H1 (cell line): ENCODE results near the gene SPEF1. TPM values are rescaled to one million over a fixed set of nuclear protein-coding genes. Genes with fewer than 3 reads are reported as not detected.

Experiments
- CTCF ChIA-PET: fragments of 300-600 bp; sonication (Branson Sonifier 250); formaldehyde crosslinking; loops from one replicate; lab custom pipeline; 2021; ENCODE audit not compliant: partially characterized antibody; lab: Charles Lee
- POLR2A ChIA-PET: fragments of 300-600 bp; sonication (Branson Sonifier 250); formaldehyde crosslinking; loops from one replicate; lab custom pipeline; 2021; ENCODE audit warnings: inconsistent platforms; ENCODE audit not compliant: partially characterized antibody; lab: Charles Lee
- DNase-seq, 2 experiments: peaks; one replicate each; pipeline versions ENCODE4 v3.0.0 to v3.0.0-alpha.2; 2010 to 2022; ENCODE audit warnings: low spot score in 2 of 2, low read depth in 1 of 2, mixed read lengths in 1 of 2
- FAIRE-seq: peaks from 2 replicates; lab custom pipeline; 2011; peaks lifted over from hg19 to GRCh38; lab: Jason Lieb, UNC
- H2AFZ ChIP-seq: 2 replicates; pipeline ENCODE4 v1.8.1; 2012; ENCODE audit warnings: low read length, inconsistent platforms
- H2AK5ac ChIP-seq: 2 replicates; pipeline ENCODE4 v1.6.1; 2013; ENCODE audit warnings: low read depth, low read length
- H2BK120ac ChIP-seq: replicated peaks from 2 replicates; pipeline ENCODE3; 2013; ENCODE audit warnings: low read depth, low read length, inconsistent platforms
- H2BK12ac ChIP-seq: 2 replicates; pipeline ENCODE4 v1.6.1; 2013; ENCODE audit warnings: low read depth, low read length
- H2BK15ac ChIP-seq: 2 replicates; pipeline ENCODE4 v1.6.1; 2013; ENCODE audit warnings: low read length
- H2BK20ac ChIP-seq: 2 replicates; pipeline ENCODE4 v1.6.1; 2013; ENCODE audit warnings: low read length
- H2BK5ac ChIP-seq: 2 replicates; pipeline ENCODE4 v1.6.1; 2013; ENCODE audit warnings: low read depth, low read length
- H3K14ac ChIP-seq: 2 replicates; pipeline ENCODE4 v1.6.1; 2013; ENCODE audit warnings: inconsistent platforms; ENCODE audit not compliant: insufficient read length
- H3K18ac ChIP-seq: 2 replicates; pipeline ENCODE4 v1.6.1; 2013; ENCODE audit warnings: low read length; ENCODE audit errors: extremely low read depth
- H3K23ac ChIP-seq: 2 replicates; pipeline ENCODE4 v1.6.1; 2013; ENCODE audit warnings: inconsistent platforms; ENCODE audit not compliant: insufficient read length
- H3K23me2 ChIP-seq: 2 replicates; pipeline ENCODE4 v1.6.1; 2013; ENCODE audit warnings: low read depth, low read length
- H3K27ac ChIP-seq: 2 replicates; pipeline ENCODE4 v1.6.1; 2011; ENCODE audit warnings: low read depth, low read length, inconsistent platforms
- H3K27me3 ChIP-seq, 4 experiments: replicated peaks in 1 of 4; 1 replicate in 1 of 4; 2 replicates in 3 of 4; pipeline versions ENCODE4 v1.6.1 to v1.8.1; 2011 to 2013; ENCODE audit warnings: low read length in 3 of 4, mild to moderate bottlenecking in 3 of 4, inconsistent platforms in 2 of 4, mixed read lengths in 2 of 4, moderate library complexity in 1 of 4; ENCODE audit not compliant: control insufficient read depth in 3 of 4, insufficient read depth in 3 of 4; ENCODE audit errors: extremely low read depth in 1 of 4
- H3K36me3 ChIP-seq, 4 experiments: 2 replicates each; pipeline versions ENCODE4 v1.6.1 to v1.8.1; 2011 to 2013; ENCODE audit warnings: mild to moderate bottlenecking in 4 of 4, low read length in 3 of 4, moderate library complexity in 2 of 4, control low read depth in 1 of 4, inconsistent platforms in 1 of 4; ENCODE audit not compliant: insufficient read depth in 4 of 4, control insufficient read depth in 2 of 4
- H3K4ac ChIP-seq: replicated peaks from 2 replicates; pipeline ENCODE3; 2013; ENCODE audit warnings: low read length, low read depth, mixed read lengths, inconsistent platforms; ENCODE audit not compliant: insufficient read length
- H3K4me1 ChIP-seq, 4 experiments: replicated peaks in 1 of 4; 1 replicate in 1 of 4; 2 replicates in 3 of 4; pipeline versions ENCODE4 v1.6.1 to v1.8.1; 2011 to 2013; ENCODE audit warnings: low read length in 3 of 4, inconsistent platforms in 2 of 4, mixed read lengths in 1 of 4; ENCODE audit not compliant: insufficient read depth in 4 of 4, control insufficient read depth in 3 of 4
- H3K4me2 ChIP-seq, 2 experiments: 2 replicates each; pipeline versions ENCODE4 v1.6.1 to v1.8.1; 2011 to 2013; ENCODE audit warnings: low read depth in 2 of 2, low read length in 2 of 2, control low read depth in 1 of 2, inconsistent platforms in 1 of 2, mild to moderate bottlenecking in 1 of 2; ENCODE audit not compliant: insufficient read depth in 1 of 2
- H3K4me3 ChIP-seq, 4 experiments: fragments of 200-600, 300-600 bp in 1 of 4; sonication (generic), shearing (Covaris generic), sonication (Bioruptor Twin) in 1 of 4; 2 replicates each; pipeline versions ENCODE4 v1.5.1 to v1.8.1; 2011 to 2016; ENCODE audit warnings: low read length in 4 of 4, low read depth in 3 of 4, control low read depth in 2 of 4, inconsistent platforms in 2 of 4, mild to moderate bottlenecking in 2 of 4, mixed read lengths in 1 of 4, moderate library complexity in 1 of 4; ENCODE audit not compliant: insufficient read depth in 2 of 4; ENCODE audit errors: extremely low read depth in 1 of 4
- H3K56ac ChIP-seq: replicated peaks from 2 replicates; pipeline ENCODE3; 2013; ENCODE audit warnings: low read depth, mild to moderate bottlenecking, mixed read lengths, low read length, inconsistent platforms; ENCODE audit not compliant: insufficient read length
- H3K79me1 ChIP-seq: 2 replicates; pipeline ENCODE4 v1.6.1; 2013; ENCODE audit warnings: low read depth, low read length, control low read depth
- H3K79me2 ChIP-seq, 2 experiments: 2 replicates each; pipeline versions ENCODE4 v1.6.1 to v1.8.1; 2012 to 2013; ENCODE audit warnings: low read length in 2 of 2, mild to moderate bottlenecking in 2 of 2, inconsistent platforms in 1 of 2; ENCODE audit not compliant: insufficient read depth in 2 of 2, control insufficient read depth in 1 of 2
- H3K9ac ChIP-seq, 4 experiments: replicated peaks in 1 of 4; 1 replicate in 1 of 4; 2 replicates in 3 of 4; pipeline versions ENCODE4 v1.6.1 to v1.8.1; 2011 to 2013; ENCODE audit warnings: low read depth in 3 of 4, low read length in 3 of 4, control low read depth in 2 of 4, mild to moderate bottlenecking in 2 of 4, moderate library complexity in 2 of 4, inconsistent platforms in 1 of 4; ENCODE audit errors: extremely low read depth in 1 of 4
- H3K9me3 ChIP-seq, 2 experiments: 2 replicates each; pipeline versions ENCODE4 v1.6.1 to v1.8.1; 2012 to 2013; ENCODE audit warnings: mild to moderate bottlenecking in 2 of 2, moderate library complexity in 2 of 2, control low read depth in 1 of 2, inconsistent platforms in 1 of 2, low read depth in 1 of 2, low read length in 1 of 2, mixed read lengths in 1 of 2; ENCODE audit not compliant: insufficient read depth in 2 of 2
- H4K20me1 ChIP-seq, 2 experiments: replicated peaks in 1 of 2; 2 replicates each; pipeline versions ENCODE3 to v1.8.1; 2011 to 2013; ENCODE audit warnings: inconsistent platforms in 2 of 2, low read length in 2 of 2, mild to moderate bottlenecking in 1 of 2; ENCODE audit not compliant: insufficient read depth in 2 of 2, control insufficient read depth in 1 of 2
- H4K5ac ChIP-seq: 2 replicates; pipeline ENCODE4 v1.6.1; 2013; ENCODE audit warnings: low read length, low read depth, mixed read lengths, inconsistent platforms; ENCODE audit not compliant: insufficient read length
- H4K8ac ChIP-seq: 2 replicates; pipeline ENCODE4 v1.8.0; 2013; ENCODE audit warnings: mild to moderate bottlenecking, moderate library complexity, low read length, inconsistent platforms; ENCODE audit not compliant: insufficient read depth; ENCODE audit errors: extremely low read depth
- H4K91ac ChIP-seq: replicated peaks from 2 replicates; pipeline ENCODE3; 2013; ENCODE audit warnings: low read length, mixed read lengths, inconsistent platforms; ENCODE audit not compliant: insufficient read length
- CHD1 ChIP-seq: IDR thresholded peaks from 2 replicates; pipeline ENCODE4 v1.6.1; 2012; ENCODE audit warnings: low read depth, low read length, improper control_type of control experiment
- CTCF ChIP-seq, 3 experiments: IDR thresholded peaks; 1 replicate in 2 of 3; 2 replicates in 1 of 3; pipeline versions ENCODE4 v1.5.1 to v1.6.1; 2011; ENCODE audit warnings: low read length in 3 of 3, mild to moderate bottlenecking in 3 of 3, inconsistent platforms in 2 of 3, low read depth in 1 of 3, moderate library complexity in 1 of 3; ENCODE audit not compliant: insufficient read depth in 1 of 3; ENCODE audit errors: control extremely low read depth in 1 of 3
- E2F6 ChIP-seq: IDR thresholded peaks from 2 replicates; pipeline ENCODE4 v1.6.1; 2012; ENCODE audit warnings: inconsistent platforms
- WGBS, 2 experiments: shearing (Covaris generic) in 1 of 2; methylation state at CpG; one replicate each; pipeline versions ENCODE4 v1.1.6 to v1.1.7; 2013 to 2015; ENCODE audit warnings: low lambda C conversion rate in 2 of 2, mixed read lengths in 2 of 2, inconsistent platforms in 1 of 2, low coverage in 1 of 2, missing lambda C conversion rate in 1 of 2; ENCODE audit not compliant: insufficient replicate concordance in 2 of 2, insufficient coverage in 1 of 2, insufficient read length in 1 of 2; ENCODE audit errors: extremely low coverage in 1 of 2, missing lambda C conversion rate in 1 of 2; 5-methylcytosine and 5-hydroxymethylcytosine counted together
- polyA plus RNA-seq, 7 experiments: library from polyadenylated mRNA; depleted of rRNA in 3 of 7; stranded (reverse) in 5 of 7; unstranded in 2 of 7; fragments of >200 nt in 5 of 7; fragments of 200-250 nt in 2 of 7; gene quantifications; 1 replicate in 5 of 7; 2 replicates in 1 of 7; 4 replicates in 1 of 7; pipeline versions ENCODE4 v1.2.1 to v1.2.3, GENCODE V29; 2011 to 2013; ENCODE audit warnings: missing spikeins in 2 of 7, mixed read lengths in 2 of 7
- total RNA-seq: library from RNA; stranded (reverse); fragmentation: NEBNext Ultra II Directional; extraction: Animal tissue kit (Norgen Biotek cat#: 25700); gene quantifications from 2 replicates; pipeline ENCODE4 v1.2.1, GENCODE V29; 2021

The SPEF1 gene
- total and polyA plus RNA-seq, 2 of the 8 experiments (the other 6 are each of a cell fraction or from before 2014, with no cell fraction given): 0.51 to 0.71 TPM

DNA sequence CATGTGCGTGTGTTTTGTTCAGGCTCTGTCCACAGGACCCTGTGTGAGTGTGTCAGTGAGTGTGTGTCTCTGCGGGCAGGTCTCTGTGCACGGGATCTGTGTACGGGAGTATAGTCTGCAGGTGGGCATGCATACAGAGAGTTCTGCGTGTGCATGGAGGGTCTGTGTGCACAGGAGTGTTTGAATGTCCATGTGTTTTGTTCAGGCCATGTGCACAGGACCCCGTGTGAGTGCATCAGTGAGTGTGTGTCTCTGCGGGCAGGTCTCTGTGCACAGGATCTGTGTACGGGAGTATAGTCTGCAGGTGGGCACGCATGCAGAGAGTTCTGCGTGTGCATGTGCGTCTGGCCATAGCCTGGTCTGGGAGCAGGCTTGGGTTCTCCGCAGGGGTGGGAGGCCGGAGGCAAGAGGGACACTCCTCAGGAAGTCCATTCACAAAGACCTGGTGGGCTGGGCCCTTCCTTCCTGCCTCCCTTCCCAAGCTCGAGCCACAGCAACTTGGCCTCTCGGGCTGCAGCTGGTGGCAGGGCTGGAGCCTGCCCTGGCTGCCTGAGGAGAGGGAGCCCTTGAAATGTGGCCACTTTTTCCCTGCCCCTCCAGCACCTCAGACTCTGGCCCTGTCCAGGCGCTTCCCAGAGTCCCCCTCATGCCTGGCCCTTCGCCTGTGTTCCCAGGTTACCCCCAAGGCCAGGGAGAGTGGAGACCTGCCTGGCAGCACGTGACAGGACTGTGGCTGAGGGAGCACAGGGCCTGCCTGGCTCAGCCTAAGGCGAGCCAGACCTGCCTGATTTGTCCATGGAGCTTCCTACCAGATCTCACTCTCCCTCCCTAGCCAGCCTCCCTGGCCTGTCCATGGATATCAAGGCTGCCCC lies 42.0 kb downstream of the SPEF1 start:
- POLR2A ChIA-PET: interaction anchor here (0.9 to 2.2 kb wide), 4 partner anchors 10 to 62 kb away, joined by 3 to 9 read pairs (median 4); partner anchors contain the start of gene ADISSP
- Histone ChIP-seq H2BK5ac (peak overlapping the region; percentile 60; the same call in 1 of the 2 replicates), H2BK15ac (peak overlapping the region; percentile 72; the same call in 1 of the 2 replicates), H3K4me2 (no peak overlapping the region), H4K20me1 (no peaks in the 10 kb centered on the region), H3K4ac (peak overlapping the region; percentile 72), H2AFZ (no peak overlapping the region), H3K79me2 (no peaks in the 10 kb centered on the region), H3K23me2 (no peaks in the 10 kb centered on the region), H3K9me3 (no peaks in the 10 kb centered on the region), H3K4me3 (no peak overlapping the region), H3K23ac (no peak overlapping the region), H3K56ac (no peak overlapping the region), H3K36me3 (no peaks in the 10 kb centered on the region), H4K5ac (no peak overlapping the region), H2BK120ac (no peak overlapping the region), H3K27ac (no peak overlapping the region), H2AK5ac (peak overlapping the region; percentile 26; the same call in 1 of the 2 replicates), H4K8ac (no peak overlapping the region; the same call in 1 of the 2 replicates), H3K79me1 (no peaks in the 10 kb centered on the region), H3K18ac (no peak overlapping the region; the same call in 1 of the 2 replicates), H2BK12ac (peak overlapping the region; percentile 0; the same call in 1 of the 2 replicates), H3K14ac (no peak overlapping the region), H3K9ac (no peak overlapping the region; a peak in 1 of 7 replicates), H3K27me3 (peaks cover 0 to 4% (median 0%) of the 10 kb centered on the region in 4 experiments; a peak in 2 of 7 replicates), H4K91ac (peak overlapping the region; percentile 65), H3K4me1 (peaks cover 0 to 19% (median 9%) of the 10 kb centered on the region in 4 experiments; a peak in 6 of 7 replicates), H2BK20ac (no peak overlapping the region)
- TF ChIP-seq E2F6 (no peak), CHD1 (no peak), CTCF (IDR thresholded peaks at IDR 0.05; ENCODE audit: control extremely low read depth in 1 of 3, insufficient read depth in 1 of 3, low read depth in 1 of 3, low read length in 3 of 3) (no peak)
- DNase-seq: no peak
- 79% methylated on average over 19 of the region's 19 CpGs; no CpG with 5 or more reads in 1 of the 2 experiments for WGBS, 2 experiments
- FAIRE-seq: no peak
- CTCF ChIA-PET: interaction anchor here (0.9 to 18.5 kb wide), 13 partner anchors 12 to 79 kb away, joined by 3 to 308 read pairs (median 8); partner anchors contain the start of gene SIGLEC1
